Transverse colon (tissue), 4 donors: ENCODE measurements around the gene MAP4K4.

Source experiments
- POLR2A ChIP-seq: fragments of 450-650 bp; IDR thresholded peaks from one replicate; pipeline ENCODE4 v1.6.1; 2016; ENCODE audit warnings: antibody characterized with exemption, mild to moderate bottlenecking, moderate library complexity
- POLR2AphosphoS5 ChIP-seq, 3 donors: sonication (generic); formaldehyde crosslinking; IDR thresholded peaks; one replicate each; pipeline ENCODE4 v1.6.1; 2016; ENCODE audit warnings: antibody characterized with exemption in 3 of 3
- TF ChIP-seq, protein P1 (sequence below), 5 experiments: fragments of 200-600 bp in 3 of 5; fragments of 450-650 bp in 2 of 5; sonication (generic) in 3 of 5; IDR thresholded peaks; 1 replicate in 2 of 5; 2 replicates in 3 of 5; pipeline ENCODE4 v1.5.1; 2016 to 2017; ENCODE audit warnings: antibody characterized with exemption in 5 of 5, inconsistent platforms in 3 of 5, mild to moderate bottlenecking in 2 of 5, moderate library complexity in 1 of 5

GRCh38 chr2:101699755-101700461 lies 2.4 kb downstream of the MAP4K4 start:
- no peak for TF ChIP-seq POLR2AphosphoS5 (IDR thresholded peaks at IDR 0.05)
- no peak for TF ChIP-seq POLR2A
- TF ChIP-seq, protein P1, sequence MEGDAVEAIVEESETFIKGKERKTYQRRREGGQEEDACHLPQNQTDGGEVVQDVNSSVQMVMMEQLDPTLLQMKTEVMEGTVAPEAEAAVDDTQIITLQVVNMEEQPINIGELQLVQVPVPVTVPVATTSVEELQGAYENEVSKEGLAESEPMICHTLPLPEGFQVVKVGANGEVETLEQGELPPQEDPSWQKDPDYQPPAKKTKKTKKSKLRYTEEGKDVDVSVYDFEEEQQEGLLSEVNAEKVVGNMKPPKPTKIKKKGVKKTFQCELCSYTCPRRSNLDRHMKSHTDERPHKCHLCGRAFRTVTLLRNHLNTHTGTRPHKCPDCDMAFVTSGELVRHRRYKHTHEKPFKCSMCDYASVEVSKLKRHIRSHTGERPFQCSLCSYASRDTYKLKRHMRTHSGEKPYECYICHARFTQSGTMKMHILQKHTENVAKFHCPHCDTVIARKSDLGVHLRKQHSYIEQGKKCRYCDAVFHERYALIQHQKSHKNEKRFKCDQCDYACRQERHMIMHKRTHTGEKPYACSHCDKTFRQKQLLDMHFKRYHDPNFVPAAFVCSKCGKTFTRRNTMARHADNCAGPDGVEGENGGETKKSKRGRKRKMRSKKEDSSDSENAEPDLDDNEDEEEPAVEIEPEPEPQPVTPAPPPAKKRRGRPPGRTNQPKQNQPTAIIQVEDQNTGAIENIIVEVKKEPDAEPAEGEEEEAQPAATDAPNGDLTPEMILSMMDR (IDR thresholded peaks at IDR 0.05) = no peak
